ENCODE measurements around the gene KRT25.

Gene KRT25

GRCh38 chr17:40800381-40800780 is 45.2 kb upstream of the KRT25 start:
- Histone ChIP-seq H3K27me3 (ENCODE audit: control insufficient read depth, low read length) (peaks cover 34% of the 10 kb centered on the region), H3K27ac (ENCODE audit: low read depth, low read length) (no peak overlapping the region), H3K4me2 (ENCODE audit: low read length) (no peak overlapping the region), H3K36me3 (ENCODE audit: control insufficient read depth, low read length) (no peaks in the 10 kb centered on the region), H3K4me1 (ENCODE audit: control insufficient read depth, low read length) (no peaks in the 10 kb centered on the region), H3K9me3 (ENCODE audit: control insufficient read depth, insufficient read depth, low read length) (no peaks in the 10 kb centered on the region), H4K20me1 (ENCODE audit: control insufficient read depth, insufficient read depth, low read depth, low read length) (no peaks in the 10 kb centered on the region), H3F3A (ENCODE audit: control insufficient read depth, insufficient read depth) (no peaks in the 10 kb centered on the region), H3K9me2 (replicated peaks; ENCODE audit: control insufficient read depth, low read length) (no peaks in the 10 kb centered on the region), H3K4me3 (ENCODE audit: low read length) (no peak overlapping the region), H3K79me2 (ENCODE audit: control insufficient read depth, low read length) (no peaks in the 10 kb centered on the region)
- TF ChIP-seq EZH2phosphoT487 (IDR thresholded peaks at IDR 0.05; ENCODE audit: borderline replicate concordance, low read length), result no peak
- TF ChIP-seq, protein P1, sequence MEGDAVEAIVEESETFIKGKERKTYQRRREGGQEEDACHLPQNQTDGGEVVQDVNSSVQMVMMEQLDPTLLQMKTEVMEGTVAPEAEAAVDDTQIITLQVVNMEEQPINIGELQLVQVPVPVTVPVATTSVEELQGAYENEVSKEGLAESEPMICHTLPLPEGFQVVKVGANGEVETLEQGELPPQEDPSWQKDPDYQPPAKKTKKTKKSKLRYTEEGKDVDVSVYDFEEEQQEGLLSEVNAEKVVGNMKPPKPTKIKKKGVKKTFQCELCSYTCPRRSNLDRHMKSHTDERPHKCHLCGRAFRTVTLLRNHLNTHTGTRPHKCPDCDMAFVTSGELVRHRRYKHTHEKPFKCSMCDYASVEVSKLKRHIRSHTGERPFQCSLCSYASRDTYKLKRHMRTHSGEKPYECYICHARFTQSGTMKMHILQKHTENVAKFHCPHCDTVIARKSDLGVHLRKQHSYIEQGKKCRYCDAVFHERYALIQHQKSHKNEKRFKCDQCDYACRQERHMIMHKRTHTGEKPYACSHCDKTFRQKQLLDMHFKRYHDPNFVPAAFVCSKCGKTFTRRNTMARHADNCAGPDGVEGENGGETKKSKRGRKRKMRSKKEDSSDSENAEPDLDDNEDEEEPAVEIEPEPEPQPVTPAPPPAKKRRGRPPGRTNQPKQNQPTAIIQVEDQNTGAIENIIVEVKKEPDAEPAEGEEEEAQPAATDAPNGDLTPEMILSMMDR (IDR thresholded peaks at IDR 0.05; ENCODE audit: low read depth, low read length, poor library complexity, severe bottlenecking), result no peak

GRCh38 chr17:40799859-40800258 is 44.7 kb upstream of the KRT25 start, which contains the start of gene KRT28:
Gene KRT28, minus strand, starts transcription at chr17:40799959. Its CDS starts 66 bp downstream, at chr17:40799893.
- no peaks in the 10 kb centered on the region for H3K4me1 ChIP-seq (ENCODE audit: control insufficient read depth, low read length)
- no peaks in the 10 kb centered on the region for H3K9me3 ChIP-seq (ENCODE audit: control insufficient read depth, insufficient read depth, low read length)
- no peaks in the 10 kb centered on the region for H3K9me2 ChIP-seq (replicated peaks; ENCODE audit: control insufficient read depth, low read length)
- no peaks in the 10 kb centered on the region for H3F3A ChIP-seq (ENCODE audit: control insufficient read depth, insufficient read depth)
- no peak within 1 kb of the TSS for H3K4me2 ChIP-seq (ENCODE audit: low read length)
- no peaks in the 10 kb centered on the region for H4K20me1 ChIP-seq (ENCODE audit: control insufficient read depth, insufficient read depth, low read depth, low read length)
- no peaks in the 10 kb centered on the region for H3K79me2 ChIP-seq (ENCODE audit: control insufficient read depth, low read length)
- H3K36me3 ChIP-seq (ENCODE audit: control insufficient read depth, low read length), result no peaks in the 10 kb centered on the region
- H3K27me3 ChIP-seq (ENCODE audit: control insufficient read depth, low read length), result peaks cover 32% of the 10 kb centered on the region
- TF ChIP-seq EZH2phosphoT487 (IDR thresholded peaks at IDR 0.05; ENCODE audit: borderline replicate concordance, low read length), result no peak
- TF ChIP-seq, protein P1 (IDR thresholded peaks at IDR 0.05; ENCODE audit: low read depth, low read length, poor library complexity, severe bottlenecking), result no peak
- no peak within 1 kb of the TSS for H3K4me3 ChIP-seq (ENCODE audit: low read length)
- H3K27ac ChIP-seq (ENCODE audit: low read depth, low read length), result no peak within 1 kb of the TSS

DNA sequence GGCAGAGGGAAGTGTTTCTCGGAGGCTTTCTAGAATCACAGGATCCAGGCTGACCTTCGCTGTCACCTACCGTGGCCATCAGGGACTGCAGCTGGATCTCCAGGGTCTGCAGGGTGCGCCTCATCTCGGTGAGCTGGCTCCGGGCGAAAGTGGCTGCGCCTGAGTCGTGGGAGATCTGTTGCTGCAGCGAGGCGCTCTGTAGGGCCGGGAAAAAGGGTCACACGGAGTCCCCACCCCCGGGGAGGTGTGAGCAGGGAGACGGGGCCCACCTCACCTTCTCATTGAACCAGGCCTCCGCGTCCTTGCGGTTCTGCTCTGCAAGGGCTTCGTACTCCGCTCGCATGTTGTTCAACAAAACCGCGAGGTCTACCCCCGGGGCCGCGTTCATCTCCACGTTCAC is 41.7 kb upstream of the KRT25 start:
- no peak overlapping the region for H3K4me3 ChIP-seq (ENCODE audit: low read length)
- TF ChIP-seq EZH2phosphoT487 (IDR thresholded peaks at IDR 0.05; ENCODE audit: borderline replicate concordance, low read length), result no peak
- TF ChIP-seq, protein P1 (IDR thresholded peaks at IDR 0.05; ENCODE audit: low read depth, low read length, poor library complexity, severe bottlenecking), result no peak
- H3K27ac ChIP-seq (ENCODE audit: low read depth, low read length), result no peak overlapping the region
- H3K79me2 ChIP-seq (ENCODE audit: control insufficient read depth, low read length), result no peaks in the 10 kb centered on the region
- no peaks in the 10 kb centered on the region for H3K9me2 ChIP-seq (replicated peaks; ENCODE audit: control insufficient read depth, low read length)
- no peak overlapping the region for H3K4me2 ChIP-seq (ENCODE audit: low read length)
- no peaks in the 10 kb centered on the region for H4K20me1 ChIP-seq (ENCODE audit: control insufficient read depth, insufficient read depth, low read depth, low read length)
- H3F3A ChIP-seq (ENCODE audit: control insufficient read depth, insufficient read depth), result no peaks in the 10 kb centered on the region
- H3K4me1 ChIP-seq (ENCODE audit: control insufficient read depth, low read length), result no peaks in the 10 kb centered on the region
- peaks cover 27% of the 10 kb centered on the region for H3K27me3 ChIP-seq (ENCODE audit: control insufficient read depth, low read length)
- H3K36me3 ChIP-seq (ENCODE audit: control insufficient read depth, low read length), result no peaks in the 10 kb centered on the region
- H3K9me3 ChIP-seq (ENCODE audit: control insufficient read depth, insufficient read depth, low read length), result no peaks in the 10 kb centered on the region
